Stimulated activated CD4-positive, alpha-beta T cell treated with anti-CD3 and anti-CD28 coated beads, Interleukin-12 subunit alpha, Interleukin-12 subunit beta, amount 100 ng/mL, for 48 hours (primary cell): ENCODE results near the gene SEC23IP.
"Not testable (repeated sequence)": the region's sequence is repeated elsewhere in the genome, so short reads cannot be mapped to it uniquely, and the experiment has no call there.

ENCODE experiments used
- DNase-seq, 3 donors: peaks; one replicate each; pipeline ENCODE4 v3.0.0-alpha.2; 2020; ENCODE audit warnings: low read depth in 2 of 3, low spot score in 1 of 3

Gene SEC23IP

GRCh38 chr10:119892188-119893065 is at the start of gene SEC23IP:
Gene SEC23IP, plus strand, starts transcription at chr10:119892730. Its CDS starts 53 bp downstream, at chr10:119892783.
- peak; percentile 88 to 93 (median 91) for DNase-seq

- no peak for DNase-seq
These were observed 46.9 kb upstream of the SEC23IP start for GRCh38 chr10:119845656-119846055.

- no peak for DNase-seq
These were observed 43.3 kb upstream of the SEC23IP start for GRCh38 chr10:119849031-119849789.

GRCh38 chr10:119849944-119850343 is 42.6 kb upstream of the SEC23IP start:
- no peak for DNase-seq

- no peak for DNase-seq
These were observed 40.3 kb upstream of the SEC23IP start for GRCh38 chr10:119852277-119852676.

- no peak for DNase-seq
These were observed 39.7 kb upstream of the SEC23IP start for GRCh38 chr10:119852822-119853221.

GRCh38 chr10:119853574-119853973 is 39.0 kb upstream of the SEC23IP start:
- no peak for DNase-seq

GRCh38 chr10:119858063-119858462 is 34.5 kb upstream of the SEC23IP start:
- DNase-seq, result no peak

GRCh38 chr10:119859420-119860258 is 32.9 kb upstream of the SEC23IP start:
- DNase-seq, result no peak

GRCh38 chr10:119860866-119861607 is 31.5 kb upstream of the SEC23IP start:
- DNase-seq, result no peak

- no peak for DNase-seq
These were observed 30.0 kb upstream of the SEC23IP start for GRCh38 chr10:119862524-119862923.

- DNase-seq, result no peak
These were observed 28.5 kb upstream of the SEC23IP start for GRCh38 chr10:119863951-119864565.

GRCh38 chr10:119865699-119866240 is 26.8 kb upstream of the SEC23IP start:
- no peak for DNase-seq

- no peak for DNase-seq
These were observed 25.2 kb upstream of the SEC23IP start for GRCh38 chr10:119867317-119867716.

GRCh38 chr10:119869398-119869797 is 23.1 kb upstream of the SEC23IP start:
- DNase-seq, result not testable (repeated sequence)

GRCh38 chr10:119871881-119872609 is 20.5 kb upstream of the SEC23IP start:
- DNase-seq, result peak; percentile 24 to 44 (median 27)

GRCh38 chr10:119872610-119872859 is 20.0 kb upstream of the SEC23IP start, which contains the start of gene MCMBP:
Gene MCMBP, minus strand, starts transcription at chr10:119872843. Its CDS starts 259 bp downstream, at chr10:119872584.
- no peak for DNase-seq

GRCh38 chr10:119872860-119873681 is 19.5 kb upstream of the SEC23IP start:
- peak; percentile 70 to 86 (median 76) for DNase-seq
